ENCODE measurements around the gene SRPK1. TPM values are rescaled to one million over a fixed set of nuclear protein-coding genes. Genes with fewer than 3 reads are reported as not detected.
A peak's percentile ranks its signal among the peaks of the same experiment; 100 is the strongest.
"Not testable (repeated sequence)": the region's sequence is repeated elsewhere in the genome, so short reads cannot be mapped to it uniquely, and the experiment has no call there.

Gene SRPK1
- 16.0 TPM for polyA plus RNA-seq (ENCODE audit: insufficient read length)

DNA sequence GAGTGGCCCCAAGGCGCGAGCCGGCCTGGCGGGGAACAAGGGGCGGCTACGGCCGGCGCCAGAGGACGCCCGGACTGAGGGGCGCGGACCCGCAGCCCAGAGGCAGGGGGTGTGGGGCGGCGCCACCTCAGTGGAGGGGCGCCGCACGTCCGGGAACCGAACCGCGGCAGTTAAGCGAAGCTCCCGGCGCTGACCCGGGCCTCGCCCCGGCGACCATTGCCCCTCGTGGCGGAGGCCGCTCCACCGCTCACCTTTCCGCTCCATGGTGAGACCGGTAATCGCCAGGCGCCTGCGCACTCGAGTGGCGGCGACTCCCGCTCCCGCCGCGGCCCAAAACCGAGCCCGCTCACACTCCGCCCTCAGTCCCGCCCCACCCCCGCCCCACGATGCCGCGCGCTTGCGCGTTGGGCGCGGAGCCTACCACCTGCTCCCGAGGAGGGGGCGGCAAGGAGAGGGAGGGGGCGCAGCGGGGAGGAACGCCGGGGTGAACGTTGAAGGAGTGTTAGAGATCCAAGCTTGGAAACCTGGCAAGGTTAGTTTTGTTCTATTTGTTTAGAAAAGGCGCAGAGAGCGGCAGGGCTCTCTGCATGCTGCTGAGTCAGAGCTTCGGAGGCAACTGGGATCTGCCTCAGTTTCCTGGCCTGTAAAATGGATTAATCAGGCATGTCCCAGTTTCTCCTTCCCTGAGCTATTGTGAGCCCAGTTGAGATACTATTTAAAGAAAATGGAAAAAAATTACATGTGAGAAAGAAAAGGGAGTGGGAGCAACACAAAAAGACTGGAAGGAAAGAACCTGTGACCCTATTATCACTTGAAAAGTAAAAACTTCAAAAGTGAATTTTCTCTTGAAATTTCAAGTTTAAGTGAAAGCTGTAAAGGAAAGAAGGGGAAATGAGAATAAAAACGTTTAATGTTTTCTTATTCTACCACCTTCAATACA, at the start of gene SRPK1:
SRPK1 (minus strand) TSS at position 306 of the 940 bp plus-strand sequence; CDS start at position 264, 42 bp downstream.
- peak; percentile 88 for DNase-seq

GRCh38 chr6:35970181-35970580, 49.3 kb upstream of the SRPK1 start:
- DNase-seq, result no peak

DNA sequence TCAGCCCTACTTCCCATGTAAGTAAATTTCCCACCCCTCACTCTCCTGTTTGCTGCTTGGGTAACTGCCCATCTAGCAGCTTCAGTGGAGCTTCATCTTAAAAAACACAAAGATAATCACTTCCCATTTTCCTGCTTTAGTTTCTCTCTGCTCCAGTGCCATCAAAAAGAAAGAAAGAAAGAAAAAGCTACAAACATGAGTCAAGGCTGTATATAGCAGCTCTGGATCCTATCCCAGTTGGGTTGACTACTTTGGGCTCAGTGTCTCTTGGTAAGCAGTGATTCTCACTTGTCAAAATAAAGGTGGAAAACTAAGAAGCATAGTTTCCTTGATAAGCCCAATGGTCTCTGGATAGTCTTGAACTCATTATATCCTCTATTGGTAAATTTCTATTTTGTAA, 48.7 kb upstream of the SRPK1 start:
- no peak for DNase-seq

- no peak for DNase-seq
Measured at GRCh38 chr6:35968821-35969220, 47.9 kb upstream of the SRPK1 start.

- DNase-seq, result no peak
Measured at GRCh38 chr6:35967076-35967774, 46.3 kb upstream of the SRPK1 start.

GRCh38 chr6:35962779-35963560, 42.1 kb upstream of the SRPK1 start:
- DNase-seq, result no peak

DNA sequence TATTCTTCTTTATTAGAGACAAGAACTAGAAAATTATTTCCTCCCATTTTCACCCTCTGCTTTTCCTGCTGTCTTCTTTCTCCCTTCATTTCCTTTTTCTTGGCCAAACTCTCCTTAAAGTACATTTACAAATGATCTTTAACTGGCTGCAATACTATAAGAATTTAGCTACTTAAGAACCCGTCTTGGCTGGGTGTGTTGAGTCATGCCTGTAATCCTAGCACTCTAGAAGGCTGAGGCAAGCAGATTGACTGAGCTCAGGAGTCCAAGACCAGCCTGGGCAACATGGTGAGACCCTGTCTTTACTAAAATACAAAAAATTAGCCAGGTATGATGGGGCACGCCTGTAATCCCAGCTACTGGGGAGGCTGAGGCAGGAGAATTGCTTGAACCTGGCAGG, 39.3 kb upstream of the SRPK1 start:
- DNase-seq, result no peak

- no peak for DNase-seq
Measured at GRCh38 chr6:35955970-35956369, 35.1 kb upstream of the SRPK1 start.

DNA sequence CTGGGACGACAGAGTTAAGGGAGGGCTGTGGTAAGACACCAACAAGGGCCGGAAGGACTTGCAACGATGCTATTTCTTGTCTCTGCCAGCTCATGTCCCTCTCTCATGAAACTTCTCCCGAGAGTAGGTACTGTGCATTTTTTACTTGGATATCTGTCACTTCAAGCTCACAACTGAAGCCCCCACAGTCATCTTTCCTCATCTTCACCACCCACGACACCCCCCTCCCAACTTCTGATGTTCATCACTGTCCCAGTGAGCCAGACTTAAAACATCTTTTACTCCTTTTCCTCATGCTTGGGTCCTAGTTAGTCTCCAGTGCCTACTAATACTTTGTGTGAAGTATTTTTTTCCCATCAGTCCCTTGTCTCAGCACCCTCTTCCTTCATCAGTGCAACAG, 34.6 kb upstream of the SRPK1 start:
- no peak for DNase-seq

DNA sequence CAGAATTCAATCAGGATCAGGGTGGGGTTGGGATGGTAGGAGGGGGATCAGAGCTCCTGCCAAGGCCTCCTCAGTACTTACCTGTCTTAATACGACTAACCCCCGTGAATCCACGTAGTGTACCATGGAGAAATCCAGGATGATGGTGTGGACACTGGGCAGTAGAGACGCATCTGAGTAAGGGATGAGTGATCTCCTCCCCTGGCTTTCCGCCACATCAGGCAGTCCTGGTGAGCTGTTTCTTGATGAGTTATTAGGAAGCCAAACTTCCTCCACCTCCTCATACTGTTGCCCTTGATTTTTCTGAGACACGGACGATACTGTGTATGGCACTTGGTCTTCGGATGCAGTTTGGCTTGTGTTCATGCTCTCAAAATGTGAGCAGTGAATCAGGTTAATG, 34.2 kb upstream of the SRPK1 start:
- no peak for DNase-seq

- DNase-seq, result no peak
Measured at GRCh38 chr6:35954333-35954732, 33.4 kb upstream of the SRPK1 start.

DNA sequence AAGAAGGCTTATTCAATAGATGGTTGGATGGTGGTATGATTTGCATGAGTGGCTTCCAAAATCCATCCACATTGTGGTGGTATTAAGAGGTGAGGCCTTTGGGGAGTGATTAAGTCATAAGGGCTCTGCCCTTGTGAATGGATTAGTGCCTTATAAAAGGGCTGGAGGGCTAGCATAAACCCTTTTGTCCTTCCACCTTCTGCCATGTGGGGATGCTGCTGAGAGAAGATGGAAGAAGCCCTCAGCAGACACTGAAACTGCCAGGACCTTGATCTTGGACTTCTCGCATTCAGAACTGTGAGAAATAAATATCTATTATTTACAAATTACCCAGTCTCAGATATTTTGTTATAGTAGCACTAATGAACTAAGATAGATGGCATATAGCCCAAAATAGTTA, 27.8 kb upstream of the SRPK1 start:
- DNase-seq, result no peak

DNA sequence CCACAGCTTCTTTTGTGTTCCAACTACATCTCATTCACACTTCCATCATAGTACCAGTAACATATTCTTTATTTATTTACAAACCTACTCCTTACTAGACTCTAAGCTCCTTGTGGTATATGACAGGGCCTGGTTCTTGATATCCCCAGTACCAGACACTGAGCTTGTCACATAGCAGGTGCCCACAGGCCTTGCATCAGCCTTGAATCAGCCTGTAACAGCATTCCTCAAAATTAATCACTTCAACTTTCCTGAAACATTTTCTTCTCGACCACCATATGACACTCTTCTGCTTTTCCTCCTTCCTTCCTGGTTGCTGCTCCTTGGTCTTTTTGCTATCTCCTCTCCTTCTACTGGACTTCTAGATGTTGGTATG, 24.7 kb upstream of the SRPK1 start:
- DNase-seq, result no peak

DNA sequence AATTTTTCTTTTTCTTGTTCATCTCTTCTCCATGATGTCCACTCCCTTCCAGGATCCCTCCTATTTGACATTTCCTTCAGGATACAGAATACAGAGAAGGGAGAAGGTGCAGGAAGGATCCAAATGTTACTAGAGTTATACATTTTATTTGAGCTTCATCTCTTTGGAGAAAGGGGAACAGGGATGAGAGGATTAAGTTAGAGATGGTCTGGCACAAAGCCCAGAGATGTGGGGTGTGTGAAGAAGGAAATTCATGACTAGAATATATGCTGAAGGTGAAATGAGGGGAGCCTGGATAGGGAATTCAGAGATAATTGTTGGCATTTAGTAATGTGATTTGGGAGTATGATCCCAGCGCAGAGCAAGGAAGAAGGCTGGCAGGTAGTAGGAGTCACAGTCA, 22.5 kb upstream of the SRPK1 start:
- no peak for DNase-seq

GRCh38 chr6:35942355-35942754, 21.5 kb upstream of the SRPK1 start:
- DNase-seq, result no peak

- not testable (repeated sequence) for DNase-seq
Measured at GRCh38 chr6:35941170-35941569, 20.3 kb upstream of the SRPK1 start.

- not testable (repeated sequence) for DNase-seq
Measured at GRCh38 chr6:35940014-35940413, 19.1 kb upstream of the SRPK1 start.

DNA sequence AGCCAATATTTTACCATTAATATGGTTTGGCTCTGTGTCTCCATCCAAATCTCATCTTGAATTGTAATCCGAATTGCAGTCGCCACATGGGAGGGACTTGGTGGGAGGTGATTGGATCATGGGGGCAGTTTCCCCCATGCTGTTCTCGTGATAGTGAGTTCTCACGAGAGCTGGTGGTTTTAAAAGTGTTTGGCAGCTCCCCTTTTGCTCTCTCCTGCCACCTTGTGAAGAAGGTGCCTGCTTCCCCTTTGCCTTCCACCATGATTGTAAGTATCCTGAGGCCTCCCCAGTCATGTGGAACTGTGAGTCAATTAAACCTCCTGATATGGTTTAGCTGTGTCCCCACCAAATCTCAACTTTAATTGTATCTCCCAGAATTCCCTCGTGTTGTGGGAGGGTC, 18.4 kb upstream of the SRPK1 start:
- not testable (repeated sequence) for DNase-seq

DNA sequence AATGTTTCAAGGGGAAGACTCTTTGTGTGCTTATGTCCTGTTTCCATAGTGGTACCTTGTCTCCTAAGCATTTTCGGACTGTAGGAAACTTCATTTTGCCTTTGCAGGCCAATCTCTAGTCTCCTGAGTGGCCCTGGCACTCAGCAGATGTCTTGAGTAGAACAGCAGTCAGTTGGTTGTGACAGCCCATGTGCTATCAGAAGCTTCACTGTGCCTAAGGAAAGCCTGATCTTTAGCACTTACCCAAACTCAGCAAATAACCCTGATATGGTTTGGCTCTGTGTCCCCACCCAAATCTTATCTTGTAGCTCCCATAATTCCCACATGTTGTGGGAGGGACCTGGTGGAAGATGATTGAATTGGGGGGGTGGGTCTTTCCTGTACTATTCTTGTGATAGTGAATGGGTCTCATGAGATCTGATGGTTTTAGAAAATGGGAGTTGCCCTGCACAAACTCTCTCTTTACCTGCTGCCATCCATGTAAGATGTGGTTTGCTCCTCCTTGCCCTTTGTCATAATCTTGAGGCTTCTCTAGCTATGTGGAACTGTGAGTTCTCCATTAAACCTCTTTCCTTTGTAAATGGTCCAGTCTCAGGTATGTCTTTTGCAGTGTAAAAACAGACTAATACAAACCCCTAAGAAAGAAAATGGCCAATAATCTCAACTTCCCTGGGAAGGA, 15.9 kb upstream of the SRPK1 start:
- DNase-seq, result no peak

DNA sequence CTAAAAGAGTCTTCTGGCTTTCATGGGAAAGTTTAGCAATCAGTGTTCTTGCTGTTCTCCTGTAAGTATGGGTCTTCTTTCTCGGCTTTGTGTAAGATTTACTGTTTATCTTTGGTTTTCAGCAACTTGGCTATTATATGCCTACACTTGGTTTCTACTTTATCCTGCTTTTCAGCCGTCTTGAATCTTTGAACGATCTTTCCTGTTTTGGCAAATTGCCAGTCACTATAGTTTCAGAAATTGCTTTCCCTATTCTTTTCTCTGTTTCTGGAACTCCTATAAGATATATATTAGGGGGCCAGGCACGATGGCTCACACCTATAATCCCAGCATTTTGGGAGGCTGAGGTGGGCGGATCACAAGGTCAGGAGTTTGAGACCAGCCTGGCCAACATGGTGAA, 14.6 kb upstream of the SRPK1 start:
- no peak for DNase-seq

- no peak for DNase-seq
Measured at GRCh38 chr6:35933844-35934243, 12.9 kb upstream of the SRPK1 start.

- DNase-seq, result not testable (repeated sequence)
Measured at GRCh38 chr6:35931873-35932272, 11.0 kb upstream of the SRPK1 start.
